Adipocyte (in vitro differentiated cells): ENCODE data around the gene CEBPZOS.

ENCODE experiments used
- DNase-seq: peaks from one replicate; pipeline ENCODE4 v3.0.0-alpha.2; 2015; ENCODE audit warnings: low read depth
- H3K27me3 ChIP-seq: replicated peaks from 2 replicates; pipeline ENCODE4 v1.7.0; 2013; ENCODE audit warnings: mild to moderate bottlenecking, low read length, moderate library complexity; ENCODE audit not compliant: control insufficient read depth, insufficient read depth
- H3K36me3 ChIP-seq: 2 replicates; pipeline ENCODE4 v1.7.0; 2013; ENCODE audit warnings: low read length, mild to moderate bottlenecking, moderate library complexity; ENCODE audit not compliant: control insufficient read depth, insufficient read depth, severe bottlenecking
- H3K4me1 ChIP-seq: 2 replicates; pipeline ENCODE4 v1.7.0; 2013; ENCODE audit warnings: mild to moderate bottlenecking, low read length, moderate library complexity; ENCODE audit not compliant: control insufficient read depth, insufficient read depth
- H3K4me3 ChIP-seq: 2 replicates; pipeline ENCODE4 v1.7.0; 2013; ENCODE audit warnings: mild to moderate bottlenecking, low read length, moderate library complexity
- H3K9ac ChIP-seq: 2 replicates; pipeline ENCODE4 v1.7.0; 2013; ENCODE audit warnings: mild to moderate bottlenecking, low read length, moderate library complexity
- H3K9me3 ChIP-seq: 2 replicates; pipeline ENCODE4 v1.7.0; 2013; ENCODE audit warnings: mild to moderate bottlenecking, low read length, moderate library complexity; ENCODE audit not compliant: control insufficient read depth

CEBPZOS gene

DNA sequence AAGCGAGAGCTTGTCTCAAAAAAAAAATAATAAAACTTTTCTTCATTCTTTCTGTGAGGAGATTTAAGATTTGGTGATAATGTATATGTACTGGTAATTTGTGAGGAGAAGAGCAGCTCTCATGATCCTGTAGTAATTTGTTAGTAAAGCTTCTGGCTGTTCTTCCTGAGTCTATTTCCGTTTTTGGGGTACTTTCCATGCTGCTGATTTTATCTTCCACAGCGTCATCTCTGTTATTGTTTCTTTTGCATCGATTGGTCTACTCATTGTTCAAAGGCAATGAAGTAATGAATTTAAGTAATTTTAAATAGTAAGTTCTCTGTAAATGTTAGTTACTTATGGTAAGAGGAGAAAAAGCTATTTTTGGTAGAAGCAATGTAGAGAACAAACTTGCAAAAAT lies 47.1 kb downstream of the CEBPZOS start:
- Histone ChIP-seq H3K36me3 (peaks cover 90% of the 10 kb centered on the region), H3K4me1 (no peaks in the 10 kb centered on the region), H3K27me3 (no peaks in the 10 kb centered on the region), H3K9me3 (no peaks in the 10 kb centered on the region), H3K9ac (no peak overlapping the region), H3K4me3 (no peak overlapping the region)
- DNase-seq: no peak

DNA sequence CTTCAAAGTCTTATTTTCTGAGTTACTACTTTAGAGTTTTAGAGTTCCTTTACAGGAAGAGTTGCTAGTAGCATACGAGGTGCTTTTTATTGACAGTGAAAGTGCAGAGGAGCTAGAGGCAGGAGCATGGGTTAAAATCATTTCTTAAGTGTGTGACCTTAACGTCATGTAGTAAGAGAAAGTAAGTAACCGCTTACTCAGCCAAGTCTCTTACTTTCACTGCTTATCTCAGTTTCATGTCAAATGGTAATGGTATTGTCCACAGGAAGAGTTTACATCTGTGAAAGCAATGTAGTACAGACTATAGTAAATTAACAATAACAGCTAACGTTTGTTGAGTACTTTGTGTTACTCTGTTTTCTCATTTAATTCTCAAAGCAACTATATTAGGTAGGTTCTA lies 47.7 kb downstream of the CEBPZOS start:
- H3K4me1 ChIP-seq: no peaks in the 10 kb centered on the region
- H3K4me3 ChIP-seq: no peak overlapping the region
- no peak for DNase-seq
- H3K9me3 ChIP-seq: no peaks in the 10 kb centered on the region
- H3K27me3 ChIP-seq: no peaks in the 10 kb centered on the region
- H3K9ac ChIP-seq: no peak overlapping the region
- peaks cover 90% of the 10 kb centered on the region for H3K36me3 ChIP-seq

DNA sequence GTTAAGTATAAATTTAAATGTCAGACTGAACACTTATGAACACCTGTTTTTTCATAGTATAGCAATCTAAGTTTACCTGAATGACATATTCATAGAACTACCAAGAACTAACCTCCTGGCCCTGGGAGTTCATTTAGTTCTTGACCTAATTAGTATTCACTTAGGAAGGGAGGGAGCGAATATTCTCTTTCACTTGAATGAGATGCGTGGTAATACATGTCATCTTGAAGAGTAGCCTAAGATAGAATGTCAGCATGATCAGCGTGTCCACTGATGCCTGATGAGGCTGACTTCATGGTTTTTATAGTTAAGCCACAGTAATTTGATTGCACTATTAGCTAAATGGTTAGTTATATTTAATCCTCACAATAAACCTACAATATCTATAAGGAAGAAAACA lies 48.5 kb downstream of the CEBPZOS start:
- no peaks in the 10 kb centered on the region for H3K4me1 ChIP-seq
- H3K9me3 ChIP-seq: no peaks in the 10 kb centered on the region
- peaks cover 90% of the 10 kb centered on the region for H3K36me3 ChIP-seq
- H3K9ac ChIP-seq: no peak overlapping the region
- DNase-seq: no peak
- no peaks in the 10 kb centered on the region for H3K27me3 ChIP-seq
- H3K4me3 ChIP-seq: no peak overlapping the region

DNA sequence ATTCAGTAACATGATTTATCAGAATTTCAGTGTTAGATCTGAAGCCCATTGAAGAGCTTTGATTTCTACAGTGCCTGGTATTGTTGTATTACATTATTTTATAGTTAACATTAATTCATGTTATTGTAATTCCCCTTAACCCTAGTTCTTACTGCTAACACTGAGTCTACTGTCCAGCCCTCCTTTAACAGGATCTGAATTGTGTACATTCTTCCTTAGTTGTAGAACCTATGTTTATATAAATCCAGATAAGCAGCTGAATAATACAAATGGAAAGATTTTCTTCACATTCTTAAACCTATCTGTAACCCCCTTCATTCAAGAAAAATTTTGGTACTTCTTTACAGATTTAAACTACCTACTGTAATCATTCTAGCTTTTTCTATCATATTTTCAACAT lies 49.9 kb downstream of the CEBPZOS start:
- Histone ChIP-seq H3K27me3 (no peaks in the 10 kb centered on the region), H3K9me3 (no peaks in the 10 kb centered on the region), H3K4me3 (no peak overlapping the region), H3K9ac (no peak overlapping the region), H3K36me3 (peaks cover 97% of the 10 kb centered on the region), H3K4me1 (no peaks in the 10 kb centered on the region)
- DNase-seq: no peak

DNA sequence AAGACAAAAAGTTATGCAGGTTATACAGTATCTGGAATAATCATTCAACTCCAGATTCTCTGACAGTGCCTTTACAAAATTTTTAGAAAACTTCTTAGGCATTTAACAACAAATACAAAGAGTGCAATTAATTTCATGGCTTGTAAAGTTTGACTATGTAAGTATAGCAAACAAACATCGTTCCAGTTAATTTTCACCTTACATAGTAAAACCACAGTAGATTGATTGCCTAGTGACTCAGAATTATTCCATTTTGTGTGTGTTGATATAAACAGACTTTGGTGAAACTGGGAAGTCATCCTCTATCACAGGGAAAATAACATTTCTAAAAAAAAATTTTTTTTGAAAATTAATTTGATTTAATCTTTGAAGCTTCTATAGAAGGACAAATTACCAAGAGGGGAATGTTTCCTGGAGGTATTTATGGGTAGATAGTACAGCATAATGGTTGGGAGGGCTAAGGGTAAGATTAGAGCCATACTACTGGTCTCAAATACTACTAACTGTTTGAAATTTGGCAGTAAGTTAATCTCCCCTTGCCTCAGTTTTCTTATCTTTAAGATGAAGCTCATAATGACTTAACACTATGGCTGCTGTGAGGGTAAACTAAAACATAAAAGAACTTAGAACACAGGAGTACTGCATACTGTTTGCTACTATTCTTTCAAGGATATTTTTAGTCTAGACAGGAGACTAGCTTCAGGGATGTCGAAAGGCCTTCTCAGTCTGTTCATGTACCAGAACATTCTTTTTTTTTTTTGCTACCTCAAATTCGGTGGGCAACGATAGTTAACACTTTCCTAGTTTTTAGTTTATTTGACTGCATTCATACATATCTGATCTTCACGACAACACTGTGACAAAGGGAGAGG lies 54.8 kb downstream of the CEBPZOS start:
- H3K27me3 ChIP-seq: no peaks in the 10 kb centered on the region
- peaks cover 99% of the 10 kb centered on the region for H3K36me3 ChIP-seq
- no peaks in the 10 kb centered on the region for H3K4me1 ChIP-seq
- H3K4me3 ChIP-seq: no peak overlapping the region
- no peaks in the 10 kb centered on the region for H3K9me3 ChIP-seq
- no peak overlapping the region for H3K9ac ChIP-seq
- no peak for DNase-seq
